ENCODE measurements around the gene SH3GLB1. TPM values are rescaled to one million over a fixed set of nuclear protein-coding genes. Genes with fewer than 3 reads are reported as not detected.

Gene SH3GLB1
- total and polyA plus RNA-seq, 7 donors: 68.8 to 315 (median 158) TPM

GRCh38 chr1:86778569-86779239 is 74.3 kb downstream of the SH3GLB1 start:
- WGBS, 3 donors: 66 to 74% (median 68%) methylated on average over 2 of the region's 2 CpGs
- intact Hi-C loops (cut with DNase I): loop anchor here (5.0 to 10.0 kb wide), 2 partner anchors 54 to 306 kb away; no protein-coding TSS in a partner anchor

GRCh38 chr1:86779308-86780191 is 75.2 kb downstream of the SH3GLB1 start:
- ATAC-seq: peak in 3 of 4 donors; percentile 53 to 83 (median 75)
- 62 to 81% (median 68%) methylated on average over 8 of the region's 8 CpGs for WGBS, 3 donors

More at GRCh38 chr1:86778569-86779239, 74.3 kb downstream of the SH3GLB1 start:
- Histone ChIP-seq H3K4me3 (no peak overlapping the region), H3K4me1 (peaks cover 25% of the 10 kb centered on the region), H3K27me3 (ENCODE audit: insufficient read depth in 3 of 3, low read length in 2 of 3) (no peaks in the 10 kb centered on the region), H3K27ac (peak overlapping the region; percentile 52), H3K9me3 (no peaks in the 10 kb centered on the region), H3K36me3 (ENCODE audit: insufficient read depth in 1 of 2, low read depth in 1 of 2) (no peaks in the 10 kb centered on the region)
- DNase-seq: no peak
- ATAC-seq: no peak
- no peak for TF ChIP-seq CTCF (IDR thresholded peaks at IDR 0.05)

GRCh38 chr1:86782482-86782881 is 78.1 kb downstream of the SH3GLB1 start:
- H3K9me3 ChIP-seq: peaks cover 4% of the 10 kb centered on the region
- no peak overlapping the region for H3K27ac ChIP-seq
- TF ChIP-seq CTCF (IDR thresholded peaks at IDR 0.05): no peak
- no peaks in the 10 kb centered on the region for H3K27me3 ChIP-seq (ENCODE audit: insufficient read depth in 3 of 3, low read length in 2 of 3)
- no peak for ATAC-seq
- H3K4me3 ChIP-seq: no peak overlapping the region
- intact Hi-C loops (cut with DNase I): loop anchor here (2.0 to 10.0 kb wide), 3 partner anchors 14 to 185 kb away; partner anchors contain the start of genes HS2ST1 (in 1 of the 2) and SELENOF (in 1 of the 2)
- H3K4me1 ChIP-seq: peaks cover 6% of the 10 kb centered on the region
- no peaks in the 10 kb centered on the region for H3K36me3 ChIP-seq (ENCODE audit: insufficient read depth in 1 of 2, low read depth in 1 of 2)
- no peak for DNase-seq

More at GRCh38 chr1:86779308-86780191, 75.2 kb downstream of the SH3GLB1 start:
- Histone ChIP-seq H3K27me3 (ENCODE audit: insufficient read depth in 3 of 3, low read length in 2 of 3) (no peaks in the 10 kb centered on the region), H3K9me3 (no peaks in the 10 kb centered on the region), H3K4me1 (peaks cover 23% of the 10 kb centered on the region), H3K36me3 (ENCODE audit: insufficient read depth in 1 of 2, low read depth in 1 of 2) (no peaks in the 10 kb centered on the region), H3K27ac (peak overlapping the region; percentile 52), H3K4me3 (no peak overlapping the region)
- no peak for DNase-seq
- intact Hi-C loops (cut with DNase I): loop anchor here (5.0 to 10.0 kb wide), 4 partner anchors 53 to 305 kb away; partner anchors contain the start of genes HS2ST1 (in 1 of the 2) and SELENOF (in 1 of the 2)
- no peak for TF ChIP-seq CTCF (IDR thresholded peaks at IDR 0.05)

- H3K4me3 ChIP-seq: no peak overlapping the region
- ATAC-seq (no peak), DNase-seq (no peak)
- TF ChIP-seq CTCF (IDR thresholded peaks at IDR 0.05): no peak
- H3K4me1 ChIP-seq: peaks cover 12% of the 10 kb centered on the region
- H3K36me3 ChIP-seq (ENCODE audit: insufficient read depth in 1 of 2, low read depth in 1 of 2): no peaks in the 10 kb centered on the region
- intact Hi-C loops (cut with DNase I): loop anchor here in 1 of 2 donors (10.0 kb wide), 1 partner anchor 127 kb away; the partner anchor contains the start of genes HS2ST1 and SELENOF
- H3K27me3 ChIP-seq (ENCODE audit: insufficient read depth in 3 of 3, low read length in 2 of 3): no peaks in the 10 kb centered on the region
- peaks cover 4% of the 10 kb centered on the region for H3K9me3 ChIP-seq
- peak overlapping the region; percentile 79 for H3K27ac ChIP-seq
Observed at GRCh38 chr1:86787621-86788020, 83.2 kb downstream of the SH3GLB1 start.
